ENCODE results near the gene MAPK1.

GRCh38 chr22:21909871-21910270 is 42.4 kb upstream of the MAPK1 start:
- TF ChIP-seq YY1 (IDR thresholded peaks at IDR 0.05; ENCODE audit: insufficient read depth, insufficient read length) (no peak), SUZ12 (IDR thresholded peaks at IDR 0.05; ENCODE audit: extremely low read depth, insufficient read depth, insufficient read length) (no peak)
